CD4-positive, alpha-beta T cell (primary cell): ENCODE data around the gene NFYB. TPM values are rescaled to one million over a fixed set of nuclear protein-coding genes. Genes with fewer than 3 reads are reported as not detected.

Experiments used
- ATAC-seq: fragments of 200-7000 bp; cut with Tn5 transposase; one replicate; pipeline ENCODE4 v1.10.0; 2022; ENCODE audit warnings: mild to moderate bottlenecking; ENCODE audit not compliant: poor library complexity
- CTCF ChIA-PET: fragments of 350-600 bp; sonication (Branson Sonifier 250); formaldehyde crosslinking; loops from one replicate; lab custom pipeline; 2021; ENCODE audit warnings: antibody characterized with exemption, inconsistent platforms; lab: Charles Lee
- POLR2A ChIA-PET: fragments of 350-600 bp; sonication (Branson Sonifier 250); formaldehyde crosslinking; loops from one replicate; lab custom pipeline; 2021; ENCODE audit warnings: antibody characterized with exemption, inconsistent platforms; lab: Charles Lee
- DNase-seq, 14 experiments: peaks; one replicate each; pipeline ENCODE4 v3.0.0-alpha.2; 2013 to 2020; ENCODE audit warnings: mixed read lengths in 2 of 14
- H3K27ac ChIP-seq, 2 donors: one replicate each; pipeline versions ENCODE4 v1.5.1 to v1.7.0; 2013; ENCODE audit warnings: low read length in 2 of 2, low read depth in 1 of 2, mild to moderate bottlenecking in 1 of 2
- H3K27me3 ChIP-seq, 2 experiments: 1 replicate in 1 of 2; 2 replicates in 1 of 2; pipeline versions ENCODE4 v1.6.1 to v1.7.0; 2013; ENCODE audit warnings: low read length in 2 of 2, control low read depth in 1 of 2, mild to moderate bottlenecking in 1 of 2, moderate library complexity in 1 of 2; ENCODE audit not compliant: insufficient read depth in 2 of 2, control insufficient read depth in 1 of 2
- H3K36me3 ChIP-seq: one replicate; pipeline ENCODE4 v1.6.1; 2013; ENCODE audit warnings: low read length, control low read depth; ENCODE audit not compliant: insufficient read depth
- H3K4me1 ChIP-seq: one replicate; pipeline ENCODE4 v1.6.1; 2013; ENCODE audit warnings: low read length, control low read depth; ENCODE audit not compliant: insufficient read depth
- H3K4me3 ChIP-seq: one replicate; pipeline ENCODE4 v1.5.1; 2013; ENCODE audit warnings: mild to moderate bottlenecking, low read length, moderate library complexity
- H3K9me3 ChIP-seq, 2 experiments: 1 replicate in 1 of 2; 2 replicates in 1 of 2; pipeline versions ENCODE4 v1.6.1 to v1.7.0; 2013; ENCODE audit warnings: low read length in 2 of 2, mild to moderate bottlenecking in 2 of 2, control low read depth in 1 of 2, moderate library complexity in 1 of 2; ENCODE audit not compliant: control insufficient read depth in 1 of 2, insufficient read depth in 1 of 2
- H3K27ac Mint-ChIP-seq: one replicate; pipeline ENCODE4 v1.8.0; 2020; ENCODE audit warnings: mixed read lengths
- H3K27me3 Mint-ChIP-seq: one replicate; pipeline ENCODE4 v1.8.0; 2021; ENCODE audit warnings: mixed read lengths
- H3K36me3 Mint-ChIP-seq: one replicate; pipeline ENCODE4 v1.8.0; 2021; ENCODE audit warnings: low read depth, mixed read lengths
- H3K4me1 Mint-ChIP-seq: one replicate; pipeline ENCODE4 v1.8.0; 2021; ENCODE audit warnings: low read depth, mixed read lengths
- H3K4me3 Mint-ChIP-seq: one replicate; pipeline ENCODE4 v1.8.0; 2020; ENCODE audit warnings: mild to moderate bottlenecking, mixed read lengths
- H3K9me3 Mint-ChIP-seq: one replicate; pipeline ENCODE4 v1.8.0; 2020; ENCODE audit warnings: mixed read lengths
- CTCF ChIP-seq: fragments of 200-600 bp; IDR thresholded peaks from one replicate; pipeline ENCODE4 v1.8.0; 2022; ENCODE audit warnings: antibody characterized with exemption, mild to moderate bottlenecking
- intact Hi-C, 2 experiments: fragments of 100-400 bp; cut with DNase I in 1 of 2; cut with micrococcal nuclease in 1 of 2; formaldehyde crosslinking; loops; one replicate each; pipeline versions ENCODE4 v1.15.1 to v1.9.0; 2023 to 2025; cut with DNase I, micrococcal nuclease
- total RNA-seq, 174 experiments: library from RNA in 2 of 174; stranded (reverse) in 2 of 174; gene quantifications; one replicate each; pipeline ENCODE4 v1.2.3 and lab custom pipeline; 2021 to 2026

Gene NFYB
- total RNA-seq, 2 experiments from 2014 or later = 12.8 to 14.6 TPM

GRCh38 chr12:104131609-104132008 lies 6.4 kb downstream of the NFYB start:
- intact Hi-C loops = no loop called here
- no peak overlapping the region for H3K27ac Mint-ChIP-seq
- no peaks in the 10 kb centered on the region for H3K9me3 Mint-ChIP-seq
- no peak for TF ChIP-seq CTCF
- H3K4me3 Mint-ChIP-seq = no peak overlapping the region
- no peaks in the 10 kb centered on the region for H3K27me3 Mint-ChIP-seq
- CTCF ChIA-PET = no interaction called here
- H3K4me1 Mint-ChIP-seq = peaks cover 32% of the 10 kb centered on the region
- ATAC-seq (no peak), DNase-seq (no peak)
- Histone ChIP-seq H3K4me1 (peaks cover 4% of the 10 kb centered on the region), H3K36me3 (peaks cover 65% of the 10 kb centered on the region), H3K9me3 (no peaks in the 10 kb centered on the region), H3K4me3 (no peak overlapping the region), H3K27ac (no peak overlapping the region), H3K27me3 (no peaks in the 10 kb centered on the region)
- H3K36me3 Mint-ChIP-seq = peaks cover 48% of the 10 kb centered on the region
- POLR2A ChIA-PET = interaction anchor here (0.7 kb wide), 1 partner anchor 15 kb away, joined by 3 read pairs; no protein-coding TSS in a partner anchor

GRCh38 chr12:104130760-104131159 lies 7.2 kb downstream of the NFYB start:
- no peaks in the 10 kb centered on the region for H3K27me3 ChIP-seq
- no peak overlapping the region for H3K4me3 Mint-ChIP-seq
- H3K4me3 ChIP-seq = no peak overlapping the region
- no peaks in the 10 kb centered on the region for H3K9me3 Mint-ChIP-seq
- H3K27me3 Mint-ChIP-seq = no peaks in the 10 kb centered on the region
- peaks cover 56% of the 10 kb centered on the region for H3K36me3 Mint-ChIP-seq
- no peak for ATAC-seq
- peaks cover 32% of the 10 kb centered on the region for H3K4me1 Mint-ChIP-seq
- no peaks in the 10 kb centered on the region for H3K9me3 ChIP-seq
- peaks cover 4% of the 10 kb centered on the region for H3K4me1 ChIP-seq
- intact Hi-C loops = no loop called here
- no peak overlapping the region for H3K27ac Mint-ChIP-seq
- DNase-seq = no peak
- ChIA-PET CTCF (no interaction called here), POLR2A (interaction anchor here (0.7 kb wide), 1 partner anchor 14 kb away, joined by 3 read pairs; no protein-coding TSS in a partner anchor)
- no peak for TF ChIP-seq CTCF
- H3K27ac ChIP-seq = no peak overlapping the region
- H3K36me3 ChIP-seq = peaks cover 74% of the 10 kb centered on the region

GRCh38 chr12:104126548-104126947 lies 11.5 kb downstream of the NFYB start:
- Histone ChIP-seq H3K27me3 (no peaks in the 10 kb centered on the region), H3K27ac (no peak overlapping the region), H3K9me3 (no peaks in the 10 kb centered on the region), H3K36me3 (peaks cover 61% of the 10 kb centered on the region), H3K4me1 (no peaks in the 10 kb centered on the region), H3K4me3 (no peak overlapping the region)
- H3K27ac Mint-ChIP-seq = no peak overlapping the region
- ATAC-seq (no peak), DNase-seq (no peak)
- no peaks in the 10 kb centered on the region for H3K27me3 Mint-ChIP-seq
- no peak overlapping the region for H3K4me3 Mint-ChIP-seq
- peaks cover 80% of the 10 kb centered on the region for H3K36me3 Mint-ChIP-seq
- intact Hi-C loops = no loop called here
- CTCF ChIA-PET = no interaction called here
- H3K4me1 Mint-ChIP-seq = peaks cover 24% of the 10 kb centered on the region
- H3K9me3 Mint-ChIP-seq = no peaks in the 10 kb centered on the region
- POLR2A ChIA-PET = interaction anchor here (1.6 to 1.7 kb wide), 2 partner anchors 11 kb away, joined by 9 read pairs; partner anchors contain the start of gene NFYB
- TF ChIP-seq CTCF = no peak
